ENCODE results near the gene GNL1. TPM values are rescaled to one million over a fixed set of nuclear protein-coding genes. Genes with fewer than 3 reads are reported as not detected.

The GNL1 gene
- total and polyA plus RNA-seq, 10 of the 15 experiments (the other 5 are each of a cell fraction or from before 2014, with no cell fraction given) = 0.18 to 64.5 (median 45.5) TPM

DNA sequence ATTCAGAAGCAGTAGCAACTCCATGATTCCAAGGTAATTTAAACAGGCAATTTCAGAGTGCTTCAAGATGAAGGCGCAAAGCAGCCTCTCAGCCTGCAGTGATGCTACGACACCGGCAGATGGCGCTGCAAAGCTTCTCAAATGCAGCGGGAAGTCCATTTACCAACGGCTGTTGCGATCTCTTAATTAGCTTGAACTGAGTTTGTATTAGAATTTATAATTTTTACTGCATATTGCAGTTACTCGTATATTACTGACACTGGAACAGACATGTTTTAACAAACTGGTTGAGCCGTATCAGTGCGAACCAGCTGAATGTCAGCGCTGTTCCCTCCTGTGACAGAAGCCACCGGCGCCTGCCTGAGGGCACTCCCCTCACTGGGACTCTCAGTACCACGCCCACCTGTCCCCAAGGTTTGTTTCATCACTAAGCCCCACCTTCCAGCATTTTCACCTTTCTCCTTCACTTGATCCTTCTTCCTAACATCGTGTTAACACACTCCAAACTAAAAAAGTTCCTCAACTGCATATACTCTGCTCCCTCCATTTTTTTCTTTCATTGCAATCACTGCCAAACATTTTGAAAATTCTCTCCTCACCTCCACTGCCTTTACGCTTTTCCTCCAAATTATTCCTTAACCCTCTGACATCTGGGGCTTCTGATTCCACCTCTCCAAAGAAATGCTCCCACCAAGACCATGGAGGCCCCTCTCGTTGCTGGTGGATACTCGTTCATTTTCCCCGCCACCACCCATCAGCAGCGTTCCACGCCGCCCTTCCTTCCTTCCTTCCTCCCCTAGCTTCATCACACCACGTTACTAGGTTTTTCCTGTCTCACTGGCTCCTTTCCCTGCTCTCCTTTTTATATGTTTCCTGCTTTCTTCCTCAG is 14.5 kb downstream of the GNL1 start (continued):
- TF ChIP-seq JUND (IDR thresholded peaks at IDR 0.05; ENCODE audit: low read depth, low read length) (no peak), NR2C1 (IDR thresholded peaks at IDR 0.05) (no peak), ATF7 (IDR thresholded peaks at IDR 0.05; ENCODE audit: low read depth) (no peak), KLF5 (IDR thresholded peaks at IDR 0.05; ENCODE audit: partially characterized antibody) (no peak), SIX5 (IDR thresholded peaks at IDR 0.05; ENCODE audit: low read depth, low read length, severe bottlenecking) (no peak), NFYB (IDR thresholded peaks at IDR 0.05; ENCODE audit: insufficient read depth, low read depth, low read length) (no peak), EED (IDR thresholded peaks at IDR 0.05; ENCODE audit: low read depth) (no peak), NBN (IDR thresholded peaks at IDR 0.05) (peak; percentile 58), MEF2B (IDR thresholded peaks at IDR 0.05; ENCODE audit: partially characterized antibody, poor library complexity, severe bottlenecking) (no peak), CREM (IDR thresholded peaks at IDR 0.05; ENCODE audit: low read depth) (no peak), JUNB (IDR thresholded peaks at IDR 0.05) (no peak), RFX5 (IDR thresholded peaks at IDR 0.05; ENCODE audit: low read depth, low read length) (no peak), MXI1 (IDR thresholded peaks at IDR 0.05; ENCODE audit: low read depth, low read length) (no peak), MYB (IDR thresholded peaks at IDR 0.05; ENCODE audit: borderline replicate concordance, low read depth, low read length) (no peak)
- TF ChIP-seq, protein P1, sequence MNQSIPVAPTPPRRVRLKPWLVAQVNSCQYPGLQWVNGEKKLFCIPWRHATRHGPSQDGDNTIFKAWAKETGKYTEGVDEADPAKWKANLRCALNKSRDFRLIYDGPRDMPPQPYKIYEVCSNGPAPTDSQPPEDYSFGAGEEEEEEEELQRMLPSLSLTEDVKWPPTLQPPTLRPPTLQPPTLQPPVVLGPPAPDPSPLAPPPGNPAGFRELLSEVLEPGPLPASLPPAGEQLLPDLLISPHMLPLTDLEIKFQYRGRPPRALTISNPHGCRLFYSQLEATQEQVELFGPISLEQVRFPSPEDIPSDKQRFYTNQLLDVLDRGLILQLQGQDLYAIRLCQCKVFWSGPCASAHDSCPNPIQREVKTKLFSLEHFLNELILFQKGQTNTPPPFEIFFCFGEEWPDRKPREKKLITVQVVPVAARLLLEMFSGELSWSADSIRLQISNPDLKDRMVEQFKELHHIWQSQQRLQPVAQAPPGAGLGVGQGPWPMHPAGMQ (IDR thresholded peaks at IDR 0.05; ENCODE audit: borderline replicate concordance) = no peak
- TF ChIP-seq, protein P2, sequence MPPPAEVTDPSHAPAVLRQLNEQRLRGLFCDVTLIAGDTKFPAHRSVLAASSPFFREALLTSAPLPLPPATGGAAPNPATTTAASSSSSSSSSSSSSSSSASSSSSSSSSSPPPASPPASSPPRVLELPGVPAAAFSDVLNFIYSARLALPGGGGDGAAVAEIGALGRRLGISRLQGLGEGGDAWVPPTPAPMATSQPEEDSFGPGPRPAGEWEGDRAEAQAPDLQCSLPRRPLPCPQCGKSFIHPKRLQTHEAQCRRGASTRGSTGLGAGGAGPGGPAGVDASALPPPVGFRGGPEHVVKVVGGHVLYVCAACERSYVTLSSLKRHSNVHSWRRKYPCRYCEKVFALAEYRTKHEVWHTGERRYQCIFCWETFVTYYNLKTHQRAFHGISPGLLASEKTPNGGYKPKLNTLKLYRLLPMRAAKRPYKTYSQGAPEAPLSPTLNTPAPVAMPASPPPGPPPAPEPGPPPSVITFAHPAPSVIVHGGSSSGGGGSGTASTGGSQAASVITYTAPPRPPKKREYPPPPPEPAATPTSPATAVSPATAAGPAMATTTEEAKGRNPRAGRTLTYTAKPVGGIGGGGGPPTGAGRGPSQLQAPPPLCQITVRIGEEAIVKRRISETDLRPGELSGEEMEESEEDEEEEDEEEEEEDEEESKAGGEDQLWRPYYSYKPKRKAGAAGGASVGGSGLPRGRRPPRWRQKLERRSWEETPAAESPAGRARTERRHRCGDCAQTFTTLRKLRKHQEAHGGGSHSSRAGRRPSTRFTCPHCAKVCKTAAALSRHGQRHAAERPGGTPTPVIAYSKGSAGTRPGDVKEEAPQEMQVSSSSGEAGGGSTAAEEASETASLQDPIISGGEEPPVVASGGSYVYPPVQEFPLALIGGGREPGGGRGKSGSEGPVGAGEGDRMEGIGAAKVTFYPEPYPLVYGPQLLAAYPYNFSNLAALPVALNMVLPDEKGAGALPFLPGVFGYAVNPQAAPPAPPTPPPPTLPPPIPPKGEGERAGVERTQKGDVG (CRISPR knock-in tag; IDR thresholded peaks at IDR 0.05) = no peak
- TF ChIP-seq, protein P3, sequence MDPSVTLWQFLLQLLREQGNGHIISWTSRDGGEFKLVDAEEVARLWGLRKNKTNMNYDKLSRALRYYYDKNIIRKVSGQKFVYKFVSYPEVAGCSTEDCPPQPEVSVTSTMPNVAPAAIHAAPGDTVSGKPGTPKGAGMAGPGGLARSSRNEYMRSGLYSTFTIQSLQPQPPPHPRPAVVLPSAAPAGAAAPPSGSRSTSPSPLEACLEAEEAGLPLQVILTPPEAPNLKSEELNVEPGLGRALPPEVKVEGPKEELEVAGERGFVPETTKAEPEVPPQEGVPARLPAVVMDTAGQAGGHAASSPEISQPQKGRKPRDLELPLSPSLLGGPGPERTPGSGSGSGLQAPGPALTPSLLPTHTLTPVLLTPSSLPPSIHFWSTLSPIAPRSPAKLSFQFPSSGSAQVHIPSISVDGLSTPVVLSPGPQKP (IDR thresholded peaks at IDR 0.05; ENCODE audit: low read depth, low read length) = no peak
- TF ChIP-seq, protein P4, sequence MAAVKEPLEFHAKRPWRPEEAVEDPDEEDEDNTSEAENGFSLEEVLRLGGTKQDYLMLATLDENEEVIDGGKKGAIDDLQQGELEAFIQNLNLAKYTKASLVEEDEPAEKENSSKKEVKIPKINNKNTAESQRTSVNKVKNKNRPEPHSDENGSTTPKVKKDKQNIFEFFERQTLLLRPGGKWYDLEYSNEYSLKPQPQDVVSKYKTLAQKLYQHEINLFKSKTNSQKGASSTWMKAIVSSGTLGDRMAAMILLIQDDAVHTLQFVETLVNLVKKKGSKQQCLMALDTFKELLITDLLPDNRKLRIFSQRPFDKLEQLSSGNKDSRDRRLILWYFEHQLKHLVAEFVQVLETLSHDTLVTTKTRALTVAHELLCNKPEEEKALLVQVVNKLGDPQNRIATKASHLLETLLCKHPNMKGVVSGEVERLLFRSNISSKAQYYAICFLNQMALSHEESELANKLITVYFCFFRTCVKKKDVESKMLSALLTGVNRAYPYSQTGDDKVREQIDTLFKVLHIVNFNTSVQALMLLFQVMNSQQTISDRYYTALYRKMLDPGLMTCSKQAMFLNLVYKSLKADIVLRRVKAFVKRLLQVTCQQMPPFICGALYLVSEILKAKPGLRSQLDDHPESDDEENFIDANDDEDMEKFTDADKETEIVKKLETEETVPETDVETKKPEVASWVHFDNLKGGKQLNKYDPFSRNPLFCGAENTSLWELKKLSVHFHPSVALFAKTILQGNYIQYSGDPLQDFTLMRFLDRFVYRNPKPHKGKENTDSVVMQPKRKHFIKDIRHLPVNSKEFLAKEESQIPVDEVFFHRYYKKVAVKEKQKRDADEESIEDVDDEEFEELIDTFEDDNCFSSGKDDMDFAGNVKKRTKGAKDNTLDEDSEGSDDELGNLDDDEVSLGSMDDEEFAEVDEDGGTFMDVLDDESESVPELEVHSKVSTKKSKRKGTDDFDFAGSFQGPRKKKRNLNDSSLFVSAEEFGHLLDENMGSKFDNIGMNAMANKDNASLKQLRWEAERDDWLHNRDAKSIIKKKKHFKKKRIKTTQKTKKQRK (IDR thresholded peaks at IDR 0.05; ENCODE audit: low read depth, low read length) = no peak

Data from GM12878 (cell line).